HG03139 (cell line): ENCODE results near the gene MMS22L.

Experiments
- ATAC-seq: cut with Tn5 transposase; IDR thresholded peaks from one replicate; pipeline ENCODE4 v1.9.1; 2021; ENCODE audit not compliant: unreplicated experiment

The MMS22L gene, protein sequence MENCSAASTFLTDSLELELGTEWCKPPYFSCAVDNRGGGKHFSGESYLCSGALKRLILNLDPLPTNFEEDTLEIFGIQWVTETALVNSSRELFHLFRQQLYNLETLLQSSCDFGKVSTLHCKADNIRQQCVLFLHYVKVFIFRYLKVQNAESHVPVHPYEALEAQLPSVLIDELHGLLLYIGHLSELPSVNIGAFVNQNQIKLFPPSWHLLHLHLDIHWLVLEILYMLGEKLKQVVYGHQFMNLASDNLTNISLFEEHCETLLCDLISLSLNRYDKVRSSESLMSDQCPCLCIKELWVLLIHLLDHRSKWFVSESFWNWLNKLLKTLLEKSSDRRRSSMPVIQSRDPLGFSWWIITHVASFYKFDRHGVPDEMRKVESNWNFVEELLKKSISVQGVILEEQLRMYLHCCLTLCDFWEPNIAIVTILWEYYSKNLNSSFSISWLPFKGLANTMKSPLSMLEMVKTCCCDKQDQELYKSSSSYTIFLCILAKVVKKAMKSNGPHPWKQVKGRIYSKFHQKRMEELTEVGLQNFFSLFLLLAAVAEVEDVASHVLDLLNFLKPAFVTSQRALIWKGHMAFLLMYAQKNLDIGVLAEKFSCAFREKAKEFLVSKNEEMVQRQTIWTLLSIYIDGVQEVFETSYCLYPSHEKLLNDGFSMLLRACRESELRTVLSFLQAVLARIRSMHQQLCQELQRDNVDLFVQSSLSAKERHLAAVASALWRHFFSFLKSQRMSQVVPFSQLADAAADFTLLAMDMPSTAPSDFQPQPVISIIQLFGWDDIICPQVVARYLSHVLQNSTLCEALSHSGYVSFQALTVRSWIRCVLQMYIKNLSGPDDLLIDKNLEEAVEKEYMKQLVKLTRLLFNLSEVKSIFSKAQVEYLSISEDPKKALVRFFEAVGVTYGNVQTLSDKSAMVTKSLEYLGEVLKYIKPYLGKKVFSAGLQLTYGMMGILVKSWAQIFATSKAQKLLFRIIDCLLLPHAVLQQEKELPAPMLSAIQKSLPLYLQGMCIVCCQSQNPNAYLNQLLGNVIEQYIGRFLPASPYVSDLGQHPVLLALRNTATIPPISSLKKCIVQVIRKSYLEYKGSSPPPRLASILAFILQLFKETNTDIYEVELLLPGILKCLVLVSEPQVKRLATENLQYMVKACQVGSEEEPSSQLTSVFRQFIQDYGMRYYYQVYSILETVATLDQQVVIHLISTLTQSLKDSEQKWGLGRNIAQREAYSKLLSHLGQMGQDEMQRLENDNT

DNA sequence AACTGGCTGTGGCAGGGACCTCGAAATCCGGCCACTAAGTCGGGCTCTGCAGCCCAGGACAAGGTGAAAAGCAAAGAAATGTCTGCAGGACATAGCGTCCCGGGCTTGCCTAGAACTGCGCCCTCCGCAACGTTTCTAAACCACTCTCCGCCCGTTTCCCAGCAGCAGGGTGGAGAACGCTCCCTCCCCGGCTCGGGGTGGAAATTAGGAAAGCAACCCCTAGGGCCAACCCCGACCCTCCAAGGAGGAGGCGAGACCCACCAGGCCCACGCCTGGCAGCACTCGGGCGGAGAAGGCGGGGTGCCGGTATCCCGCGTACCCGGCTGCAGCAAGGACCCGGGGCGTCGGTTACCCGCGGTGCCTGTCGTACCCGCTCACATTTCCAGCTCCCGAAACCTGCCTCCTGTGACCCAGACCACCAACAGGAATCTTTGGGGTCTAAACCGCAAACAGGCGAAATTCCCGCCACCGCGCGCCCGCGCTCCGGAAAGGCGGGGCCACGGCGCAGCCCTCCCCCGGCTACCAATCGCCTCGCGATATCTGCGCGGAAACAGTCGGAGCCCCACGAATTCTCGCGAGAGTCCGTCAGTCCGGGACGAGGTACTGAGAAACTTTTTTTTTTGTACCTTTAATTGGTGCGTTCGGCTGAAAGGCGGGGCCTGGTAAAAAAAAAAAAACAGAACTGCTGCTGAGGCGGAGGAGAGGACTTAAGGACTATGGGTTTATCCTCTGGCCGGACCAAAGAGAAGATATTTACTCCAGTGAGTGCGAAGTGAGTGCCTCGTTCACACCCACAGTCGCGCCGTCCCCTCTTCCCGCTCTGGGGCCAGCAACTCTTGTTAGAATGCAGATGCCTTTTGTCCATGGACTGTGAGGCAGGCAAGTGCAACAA, at the start of gene MMS22L:
TSS of gene MMS22L (minus strand) at position 491 of the 892 bp plus-strand sequence. CDS start 739 bp downstream, outside the sequence.
- ATAC-seq: peak; percentile 98

DNA sequence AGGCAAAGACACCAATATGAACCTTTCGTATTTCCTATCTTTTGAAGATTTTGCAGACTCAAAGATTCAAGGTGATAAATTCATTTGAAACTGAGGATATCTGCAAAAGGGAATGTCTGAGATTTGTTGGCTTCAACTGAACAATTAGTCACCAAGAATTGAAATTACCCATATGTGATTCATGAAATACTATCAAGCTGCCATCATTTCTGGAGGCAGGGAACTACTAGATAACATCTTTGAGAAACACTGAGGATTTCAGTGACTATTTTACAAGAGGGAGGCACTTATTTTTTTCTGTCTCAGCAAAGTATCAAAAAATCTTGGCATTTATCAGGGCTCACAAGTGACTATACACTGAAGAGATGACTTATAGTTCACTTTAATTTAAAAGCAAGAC, 39.8 kb upstream of the MMS22L start:
- no peak for ATAC-seq

GRCh38 chr6:97322226-97322625, 39.2 kb upstream of the MMS22L start:
- ATAC-seq: no peak

GRCh38 chr6:97316978-97317377, 34.0 kb upstream of the MMS22L start:
- no peak for ATAC-seq

DNA sequence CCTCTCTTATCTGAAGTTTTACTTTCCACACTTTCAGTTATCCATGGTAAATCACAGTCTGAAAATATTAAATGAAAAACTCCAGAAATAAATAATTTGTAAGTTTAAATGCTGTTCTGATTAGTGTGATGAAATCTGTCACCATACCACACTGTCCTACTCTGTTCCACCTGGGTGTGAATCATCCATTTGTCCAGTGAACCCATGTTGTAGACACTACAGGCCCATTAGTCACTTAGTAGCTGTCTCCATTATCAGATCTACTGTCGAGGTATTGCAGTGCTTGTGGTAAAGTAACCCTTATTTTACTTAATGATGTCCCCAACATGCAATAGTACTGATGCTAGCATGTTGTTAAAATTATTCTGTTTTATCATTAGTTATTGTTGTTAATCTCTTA, 29.2 kb upstream of the MMS22L start:
- no peak for ATAC-seq

DNA sequence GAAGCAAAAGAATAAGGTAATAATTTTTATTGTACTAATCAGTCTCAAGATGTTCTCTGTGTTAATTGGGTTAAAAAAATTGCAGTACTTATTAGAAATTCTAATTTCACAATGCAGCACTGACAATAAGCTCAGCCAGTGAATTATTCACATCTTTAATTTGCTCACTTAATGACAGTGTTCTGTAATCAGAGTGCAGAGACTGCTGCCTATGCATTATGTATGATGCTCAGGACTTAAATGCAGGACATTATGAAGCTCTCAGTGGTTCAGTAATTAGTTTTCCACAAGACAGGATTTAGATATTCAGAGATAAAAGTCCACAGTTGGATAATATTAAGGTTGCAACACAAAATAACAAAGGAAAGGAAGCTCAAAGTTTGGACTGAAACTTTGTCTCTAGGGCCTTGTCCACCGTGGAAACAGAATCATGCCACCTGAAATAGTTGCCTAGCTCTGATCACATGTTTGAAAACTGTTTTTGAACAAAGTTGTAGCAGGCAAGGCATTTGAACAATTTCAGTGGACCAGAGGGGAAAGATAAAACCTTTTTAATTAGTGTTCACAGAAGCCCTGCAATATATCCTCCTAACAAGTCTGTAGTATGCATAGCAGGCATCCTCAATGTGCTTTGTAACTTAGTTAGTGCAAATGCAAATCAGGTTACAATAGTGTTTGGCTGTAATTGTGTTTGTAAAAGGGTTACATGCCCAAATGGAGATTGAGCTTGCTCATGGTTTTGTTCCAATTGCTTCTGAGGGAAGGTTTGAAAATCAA, 23.7 kb upstream of the MMS22L start:
- no peak for ATAC-seq

DNA sequence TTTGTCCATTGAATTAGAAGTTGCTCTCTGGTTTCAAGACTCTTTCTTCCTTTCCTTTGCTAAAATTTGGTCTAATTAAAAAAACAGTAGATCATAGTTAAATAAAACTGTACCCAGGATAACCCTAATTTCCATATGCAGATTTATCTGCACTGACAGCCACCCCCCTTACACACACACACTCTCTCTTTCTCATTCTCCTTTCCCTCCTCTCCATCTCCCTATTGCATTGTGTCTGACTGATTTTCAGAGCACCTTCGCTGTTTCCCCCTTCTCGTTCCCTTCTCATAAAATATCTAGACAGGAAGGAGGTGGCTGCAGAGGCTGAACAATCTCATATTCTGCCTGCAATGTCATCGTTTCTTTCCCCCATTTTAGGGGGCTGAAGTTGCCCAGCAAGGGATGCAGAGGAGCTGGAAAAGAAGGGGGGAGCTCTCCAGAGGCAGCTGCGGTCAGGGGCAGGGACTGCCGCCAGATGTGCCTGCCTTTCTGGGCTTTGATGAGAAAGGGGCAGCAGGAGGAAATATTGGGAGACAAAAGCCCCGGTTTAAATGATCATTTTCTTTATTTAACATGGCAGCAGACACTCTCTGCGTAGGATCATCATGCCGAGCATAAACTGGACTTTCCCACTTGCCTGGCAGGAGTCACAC, 22.5 kb upstream of the MMS22L start:
- no peak for ATAC-seq

DNA sequence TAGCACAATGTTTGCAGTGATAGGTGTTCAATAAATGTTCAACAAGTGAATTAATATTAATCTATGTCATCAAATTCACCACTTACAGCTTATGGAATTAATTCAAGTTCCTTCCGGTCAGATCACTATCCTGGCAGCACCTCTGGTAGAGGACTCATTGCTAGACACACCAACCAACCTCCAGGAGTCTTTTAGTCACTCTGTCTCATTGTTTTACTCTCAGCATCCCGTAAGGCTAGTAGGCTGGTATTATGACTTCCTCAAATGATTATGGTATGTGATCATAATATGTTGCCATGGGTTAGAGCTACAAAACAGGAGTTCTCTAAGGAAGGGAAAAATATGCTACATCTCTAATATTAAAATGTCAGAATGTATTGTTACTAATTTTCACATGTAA, 21.7 kb upstream of the MMS22L start:
- no peak for ATAC-seq

GRCh38 chr6:97294451-97294850, 11.4 kb upstream of the MMS22L start:
- ATAC-seq: no peak

- no peak for ATAC-seq
Measured at GRCh38 chr6:97293198-97293696, 10.2 kb upstream of the MMS22L start.

- no peak for ATAC-seq
Measured at GRCh38 chr6:97292671-97293070, 9.7 kb upstream of the MMS22L start.

GRCh38 chr6:97291896-97292295, 8.9 kb upstream of the MMS22L start:
- no peak for ATAC-seq

- ATAC-seq: no peak
Measured at GRCh38 chr6:97289332-97289731, 6.3 kb upstream of the MMS22L start.

DNA sequence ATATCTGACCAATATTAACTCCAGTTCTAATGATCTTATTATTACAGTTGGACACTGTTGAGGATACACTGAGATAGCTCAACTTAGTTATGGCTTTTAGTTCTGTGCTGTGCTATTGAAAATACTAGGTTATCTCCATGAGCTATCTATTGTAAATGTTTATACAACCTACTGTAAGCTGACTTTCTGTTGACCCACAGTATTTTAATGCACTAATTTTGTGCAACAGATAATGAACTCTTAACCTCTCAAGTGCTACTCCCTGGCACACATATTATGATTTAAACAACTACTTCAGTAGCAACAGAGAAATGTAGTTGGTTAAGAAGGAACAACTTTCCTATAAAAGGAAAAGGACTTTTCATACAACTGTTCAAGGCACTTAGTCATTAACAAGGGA, 5.2 kb upstream of the MMS22L start:
- no peak for ATAC-seq

- ATAC-seq: no peak
Measured at GRCh38 chr6:97282238-97282725, 734 bp downstream of the MMS22L start.

GRCh38 chr6:97280766-97281165, 2.2 kb downstream of the MMS22L start:
- no peak for ATAC-seq

GRCh38 chr6:97275804-97276203, 7.2 kb downstream of the MMS22L start:
- ATAC-seq: no peak

DNA sequence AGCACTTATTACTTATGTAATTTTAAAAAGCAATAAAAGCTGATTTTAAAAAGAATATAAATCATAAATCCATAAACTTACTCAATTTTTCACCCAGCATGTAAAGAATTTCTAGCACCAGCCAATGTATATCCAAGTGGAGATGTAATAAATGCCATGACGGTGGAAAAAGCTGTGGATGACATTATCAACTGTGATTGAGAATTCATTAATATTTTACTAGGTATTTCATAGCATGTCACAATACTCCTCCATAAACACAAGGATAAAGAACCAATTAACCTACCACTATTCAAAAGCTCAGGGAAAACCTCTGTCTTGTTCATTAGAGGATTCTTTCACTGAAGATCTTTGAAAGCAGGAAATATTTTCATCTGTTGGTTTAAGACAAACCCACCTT, 13.2 kb downstream of the MMS22L start:
- no peak for ATAC-seq

DNA sequence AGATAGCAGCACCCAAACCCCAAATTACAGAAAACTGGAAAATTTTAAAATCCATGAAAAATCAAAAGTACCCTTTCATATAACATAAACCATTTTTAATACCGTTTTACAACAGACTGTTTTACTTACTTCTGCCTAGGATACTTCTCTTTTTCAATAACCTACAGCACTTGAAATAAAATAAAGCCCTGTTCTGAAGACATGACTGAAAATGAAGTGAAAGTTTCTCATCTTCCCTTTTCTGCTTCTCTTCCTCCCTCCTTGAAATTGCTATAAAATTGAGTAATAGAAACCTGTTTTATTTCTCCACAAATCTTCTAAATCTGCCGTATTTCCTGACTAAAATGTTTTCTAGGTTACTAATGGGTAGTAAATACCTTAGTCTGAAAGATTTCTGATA, 20.3 kb downstream of the MMS22L start:
- ATAC-seq: no peak
